Stimulated activated CD4-positive, alpha-beta T cell treated with anti-CD3 and anti-CD28 coated beads, TNF-alpha, amount 100 ng/mL, for 48 hours (primary cell): ENCODE measurements around the gene MRGPRF.
"Not testable (repeated sequence)": the region's sequence is repeated elsewhere in the genome, so short reads cannot be mapped to it uniquely, and the experiment has no call there.

ENCODE experiments used
- DNase-seq, 3 donors: peaks; one replicate each; pipeline ENCODE4 v3.0.0-alpha.2; 2020; ENCODE audit warnings: low read depth in 3 of 3

MRGPRF gene

GRCh38 chr11:69002570-69003231 is 10.3 kb downstream of the MRGPRF start:
- no peak for DNase-seq

GRCh38 chr11:69002110-69002569 is 10.9 kb downstream of the MRGPRF start:
- no peak for DNase-seq

- DNase-seq = no peak
Observed at GRCh38 chr11:69001243-69002081, 11.6 kb downstream of the MRGPRF start.

- DNase-seq = no peak
Observed at GRCh38 chr11:69000831-69001242, 12.2 kb downstream of the MRGPRF start.

- DNase-seq = no peak
Observed at GRCh38 chr11:69000391-69000790, 12.7 kb downstream of the MRGPRF start.

GRCh38 chr11:68999748-69000355 is 13.2 kb downstream of the MRGPRF start:
- DNase-seq = not testable (repeated sequence)

GRCh38 chr11:68999093-68999747 is 13.8 kb downstream of the MRGPRF start:
- no peak for DNase-seq

GRCh38 chr11:68998390-68998911 is 14.6 kb downstream of the MRGPRF start:
- DNase-seq = no peak

GRCh38 chr11:68997995-68998348 is 15.1 kb downstream of the MRGPRF start:
- DNase-seq = no peak

- no peak for DNase-seq
Observed at GRCh38 chr11:68997124-68997994, 15.7 kb downstream of the MRGPRF start.

- DNase-seq = no peak
Observed at GRCh38 chr11:68996376-68997123, 16.5 kb downstream of the MRGPRF start.

GRCh38 chr11:68994894-68995285 is 18.2 kb downstream of the MRGPRF start:
- DNase-seq = no peak

GRCh38 chr11:68994161-68994893 is 18.7 kb downstream of the MRGPRF start:
- DNase-seq = no peak

GRCh38 chr11:68993546-68993945 is 19.5 kb downstream of the MRGPRF start:
- no peak for DNase-seq

- no peak for DNase-seq
Observed at GRCh38 chr11:68992743-68993255, 20.2 kb downstream of the MRGPRF start.

GRCh38 chr11:68990995-68991780 is 21.9 kb downstream of the MRGPRF start:
- no peak for DNase-seq

- DNase-seq = no peak
Observed at GRCh38 chr11:68989936-68990606, 23.0 kb downstream of the MRGPRF start.

- DNase-seq = no peak
Observed at GRCh38 chr11:68988491-68988890, 24.6 kb downstream of the MRGPRF start.
